Measurements from ENCODE around the gene DYNLRB2. TPM values are rescaled to one million over a fixed set of nuclear protein-coding genes. Genes with fewer than 3 reads are reported as not detected.

The DYNLRB2 gene
- total and polyA plus RNA-seq, 4 donors = 1.4 TPM; not detected in 3

- DNase-seq = no peak
- Histone ChIP-seq H3K27ac (ENCODE audit: low read depth in 1 of 2, low read length in 2 of 2) (no peak overlapping the region), H3K27me3 (ENCODE audit: control insufficient read depth in 1 of 2, insufficient read depth in 2 of 2, low read length in 1 of 2) (peaks cover 0 to 4% of the 10 kb centered on the region in 2 donors), H3K4me3 (ENCODE audit: low read length in 2 of 2) (no peak overlapping the region), H3K9me3 (ENCODE audit: control insufficient read depth, low read length) (peaks cover 2% of the 10 kb centered on the region), H3K36me3 (ENCODE audit: control insufficient read depth in 1 of 2, insufficient read depth in 2 of 2, low read length in 1 of 2) (no peaks in the 10 kb centered on the region), H3K4me1 (ENCODE audit: control insufficient read depth in 1 of 2, insufficient read depth in 2 of 2, low read length in 2 of 2) (no peaks in the 10 kb centered on the region)
- intact Hi-C loops (cut with DNase I) = no loop called here
- 80 to 89% methylated on average over 10 of the region's 10 CpGs for WGBS, 2 donors
- no peak for ATAC-seq (ENCODE audit: low FRiP score)
Observed at GRCh38 chr16:80580109-80580832, 39.5 kb downstream of the DYNLRB2 start.

- no peak overlapping the region for H3K27ac ChIP-seq (ENCODE audit: low read depth in 1 of 2, low read length in 2 of 2)
- no peaks in the 10 kb centered on the region for H3K36me3 ChIP-seq (ENCODE audit: control insufficient read depth in 1 of 2, insufficient read depth in 2 of 2, low read length in 1 of 2)
- intact Hi-C loops (cut with DNase I) = no loop called here
- H3K4me1 ChIP-seq (ENCODE audit: control insufficient read depth in 1 of 2, insufficient read depth in 2 of 2, low read length in 2 of 2) = no peaks in the 10 kb centered on the region
- 74 to 78% methylated on average over 3 of the region's 3 CpGs for WGBS, 2 donors
- peak in 1 of 2 donors; percentile 72 for DNase-seq
- H3K9me3 ChIP-seq (ENCODE audit: control insufficient read depth, low read length) = peaks cover 2% of the 10 kb centered on the region
- H3K27me3 ChIP-seq (ENCODE audit: control insufficient read depth in 1 of 2, insufficient read depth in 2 of 2, low read length in 1 of 2) = peaks cover 0 to 6% of the 10 kb centered on the region in 2 donors
- H3K4me3 ChIP-seq (ENCODE audit: low read length in 2 of 2) = no peak overlapping the region
- no peak for ATAC-seq (ENCODE audit: low FRiP score)
Observed at GRCh38 chr16:80583466-80583865, 42.7 kb downstream of the DYNLRB2 start.

- 88% methylated on average over 4 of the region's 4 CpGs for WGBS, 2 donors
- Histone ChIP-seq H3K27me3 (ENCODE audit: control insufficient read depth in 1 of 2, insufficient read depth in 2 of 2, low read length in 1 of 2) (peaks cover 0 to 6% of the 10 kb centered on the region in 2 donors), H3K27ac (ENCODE audit: low read depth in 1 of 2, low read length in 2 of 2) (no peak overlapping the region), H3K9me3 (ENCODE audit: control insufficient read depth, low read length) (peaks cover 2% of the 10 kb centered on the region), H3K36me3 (ENCODE audit: control insufficient read depth in 1 of 2, insufficient read depth in 2 of 2, low read length in 1 of 2) (no peaks in the 10 kb centered on the region), H3K4me3 (ENCODE audit: low read length in 2 of 2) (no peak overlapping the region), H3K4me1 (ENCODE audit: control insufficient read depth in 1 of 2, insufficient read depth in 2 of 2, low read length in 2 of 2) (no peaks in the 10 kb centered on the region)
- ATAC-seq (ENCODE audit: low FRiP score) = no peak
- intact Hi-C loops (cut with DNase I) = no loop called here
- DNase-seq = no peak
Observed at GRCh38 chr16:80585764-80586163, 45.0 kb downstream of the DYNLRB2 start.

GRCh38 chr16:80586476-80586875 lies 45.7 kb downstream of the DYNLRB2 start:
- intact Hi-C loops (cut with DNase I) = no loop called here
- no peaks in the 10 kb centered on the region for H3K36me3 ChIP-seq (ENCODE audit: control insufficient read depth in 1 of 2, insufficient read depth in 2 of 2, low read length in 1 of 2)
- H3K27me3 ChIP-seq (ENCODE audit: control insufficient read depth in 1 of 2, insufficient read depth in 2 of 2, low read length in 1 of 2) = peaks cover 0 to 6% of the 10 kb centered on the region in 2 donors
- peaks cover 2% of the 10 kb centered on the region for H3K9me3 ChIP-seq (ENCODE audit: control insufficient read depth, low read length)
- no peak overlapping the region for H3K4me3 ChIP-seq (ENCODE audit: low read length in 2 of 2)
- no peaks in the 10 kb centered on the region for H3K4me1 ChIP-seq (ENCODE audit: control insufficient read depth in 1 of 2, insufficient read depth in 2 of 2, low read length in 2 of 2)
- no peak for ATAC-seq (ENCODE audit: low FRiP score)
- no peak for DNase-seq
- H3K27ac ChIP-seq (ENCODE audit: low read depth in 1 of 2, low read length in 2 of 2) = no peak overlapping the region

- H3K36me3 ChIP-seq (ENCODE audit: control insufficient read depth in 1 of 2, insufficient read depth in 2 of 2, low read length in 1 of 2) = no peaks in the 10 kb centered on the region
- peaks cover 2% of the 10 kb centered on the region for H3K9me3 ChIP-seq (ENCODE audit: control insufficient read depth, low read length)
- H3K27me3 ChIP-seq (ENCODE audit: control insufficient read depth in 1 of 2, insufficient read depth in 2 of 2, low read length in 1 of 2) = peaks cover 0 to 6% of the 10 kb centered on the region in 2 donors
- 85 to 86% methylated on average over 4 of the region's 4 CpGs for WGBS, 2 donors
- DNase-seq (no peak), ATAC-seq (ENCODE audit: low FRiP score) (no peak)
- no peak overlapping the region for H3K27ac ChIP-seq (ENCODE audit: low read depth in 1 of 2, low read length in 2 of 2)
- no peaks in the 10 kb centered on the region for H3K4me1 ChIP-seq (ENCODE audit: control insufficient read depth in 1 of 2, insufficient read depth in 2 of 2, low read length in 2 of 2)
- no peak overlapping the region for H3K4me3 ChIP-seq (ENCODE audit: low read length in 2 of 2)
- intact Hi-C loops (cut with DNase I) = no loop called here
Observed at GRCh38 chr16:80587071-80587470, 46.3 kb downstream of the DYNLRB2 start.

GRCh38 chr16:80591071-80591915 lies 50.5 kb downstream of the DYNLRB2 start:
- intact Hi-C loops (cut with DNase I) = no loop called here
- no peak overlapping the region for H3K27ac ChIP-seq (ENCODE audit: low read depth in 1 of 2, low read length in 2 of 2)
- H3K9me3 ChIP-seq (ENCODE audit: control insufficient read depth, low read length) = no peaks in the 10 kb centered on the region
- no peaks in the 10 kb centered on the region for H3K4me1 ChIP-seq (ENCODE audit: control insufficient read depth in 1 of 2, insufficient read depth in 2 of 2, low read length in 2 of 2)
- DNase-seq = no peak
- WGBS, 2 donors = 78 to 79% methylated on average over 7 of the region's 7 CpGs
- H3K27me3 ChIP-seq (ENCODE audit: control insufficient read depth in 1 of 2, insufficient read depth in 2 of 2, low read length in 1 of 2) = peaks cover 0 to 2% of the 10 kb centered on the region in 2 donors
- no peaks in the 10 kb centered on the region for H3K36me3 ChIP-seq (ENCODE audit: control insufficient read depth in 1 of 2, insufficient read depth in 2 of 2, low read length in 1 of 2)
- no peak overlapping the region for H3K4me3 ChIP-seq (ENCODE audit: low read length in 2 of 2)
- no peak for ATAC-seq (ENCODE audit: low FRiP score)

- intact Hi-C loops (cut with DNase I) = no loop called here
- no peak for DNase-seq
- Histone ChIP-seq H3K27me3 (ENCODE audit: control insufficient read depth in 1 of 2, insufficient read depth in 2 of 2, low read length in 1 of 2) (peaks cover 0 to 2% of the 10 kb centered on the region in 2 donors), H3K27ac (ENCODE audit: low read depth in 1 of 2, low read length in 2 of 2) (no peak overlapping the region), H3K4me3 (ENCODE audit: low read length in 2 of 2) (no peak overlapping the region), H3K9me3 (ENCODE audit: control insufficient read depth, low read length) (no peaks in the 10 kb centered on the region), H3K36me3 (ENCODE audit: control insufficient read depth in 1 of 2, insufficient read depth in 2 of 2, low read length in 1 of 2) (no peaks in the 10 kb centered on the region), H3K4me1 (ENCODE audit: control insufficient read depth in 1 of 2, insufficient read depth in 2 of 2, low read length in 2 of 2) (no peaks in the 10 kb centered on the region)
- ATAC-seq (ENCODE audit: low FRiP score) = no peak
- WGBS, 2 donors = 86% methylated on average over 2 of the region's 2 CpGs
Observed at GRCh38 chr16:80592273-80592672, 51.5 kb downstream of the DYNLRB2 start.

- no peaks in the 10 kb centered on the region for H3K36me3 ChIP-seq (ENCODE audit: control insufficient read depth in 1 of 2, insufficient read depth in 2 of 2, low read length in 1 of 2)
- intact Hi-C loops (cut with DNase I) = no loop called here
- DNase-seq (no peak), ATAC-seq (ENCODE audit: low FRiP score) (no peak)
- no peaks in the 10 kb centered on the region for H3K9me3 ChIP-seq (ENCODE audit: control insufficient read depth, low read length)
- H3K27ac ChIP-seq (ENCODE audit: low read depth in 1 of 2, low read length in 2 of 2) = no peak overlapping the region
- H3K27me3 ChIP-seq (ENCODE audit: control insufficient read depth in 1 of 2, insufficient read depth in 2 of 2, low read length in 1 of 2) = no peaks in the 10 kb centered on the region
- H3K4me1 ChIP-seq (ENCODE audit: control insufficient read depth in 1 of 2, insufficient read depth in 2 of 2, low read length in 2 of 2) = no peaks in the 10 kb centered on the region
- no peak overlapping the region for H3K4me3 ChIP-seq (ENCODE audit: low read length in 2 of 2)
Observed at GRCh38 chr16:80594756-80595155, 54.0 kb downstream of the DYNLRB2 start.

Data from aorta (tissue), 5 donors.